Stimulated activated naive CD8-positive, alpha-beta T cell treated with anti-CD3 and anti-CD28 coated beads, Interleukin-15, Interleukin-2, amounts not matched to agents 100 ng/mL and 50 ng/mL, for 24 hours (primary cell): Measurements from ENCODE around the gene PTPRK.

Experiments
- H3K27ac Mint-ChIP-seq: one replicate; pipeline ENCODE4 v1.8.0; 2021; ENCODE audit warnings: mild to moderate bottlenecking, mixed read lengths
- H3K27me3 Mint-ChIP-seq: one replicate; pipeline ENCODE4 v1.8.0; 2021; ENCODE audit warnings: mixed read lengths
- H3K36me3 Mint-ChIP-seq: one replicate; pipeline ENCODE4 v1.8.0; 2021; ENCODE audit warnings: low read depth, mixed read lengths
- H3K4me1 Mint-ChIP-seq: one replicate; pipeline ENCODE4 v1.8.0; 2021; ENCODE audit warnings: low read depth, mixed read lengths
- H3K4me3 Mint-ChIP-seq: one replicate; pipeline ENCODE4 v1.8.0; 2021; ENCODE audit warnings: mild to moderate bottlenecking, mixed read lengths
- H3K9me3 Mint-ChIP-seq: one replicate; pipeline ENCODE4 v1.8.0; 2021; ENCODE audit warnings: mixed read lengths

PTPRK gene

DNA sequence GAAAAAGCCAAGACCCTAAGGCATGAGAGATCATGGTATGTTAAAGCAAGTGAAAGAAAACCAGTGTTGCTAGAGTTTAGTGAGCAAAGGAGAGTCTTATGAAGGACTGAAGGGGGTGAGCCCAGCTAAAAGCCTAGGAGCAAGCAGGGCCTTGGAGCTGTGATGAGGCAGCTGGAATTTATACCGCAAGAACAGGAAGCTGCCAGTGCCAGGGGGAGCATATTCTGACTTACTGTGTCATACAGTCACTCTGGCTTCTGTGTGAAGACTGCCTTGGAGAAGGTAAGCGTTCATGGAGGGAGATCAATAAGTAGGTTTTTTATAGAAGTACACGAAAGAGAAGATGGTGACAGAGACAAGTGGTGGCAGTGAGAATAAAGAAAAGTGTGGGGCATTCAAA, 310.6 kb downstream of the PTPRK start:
- no peak overlapping the region for H3K4me3 Mint-ChIP-seq

DNA sequence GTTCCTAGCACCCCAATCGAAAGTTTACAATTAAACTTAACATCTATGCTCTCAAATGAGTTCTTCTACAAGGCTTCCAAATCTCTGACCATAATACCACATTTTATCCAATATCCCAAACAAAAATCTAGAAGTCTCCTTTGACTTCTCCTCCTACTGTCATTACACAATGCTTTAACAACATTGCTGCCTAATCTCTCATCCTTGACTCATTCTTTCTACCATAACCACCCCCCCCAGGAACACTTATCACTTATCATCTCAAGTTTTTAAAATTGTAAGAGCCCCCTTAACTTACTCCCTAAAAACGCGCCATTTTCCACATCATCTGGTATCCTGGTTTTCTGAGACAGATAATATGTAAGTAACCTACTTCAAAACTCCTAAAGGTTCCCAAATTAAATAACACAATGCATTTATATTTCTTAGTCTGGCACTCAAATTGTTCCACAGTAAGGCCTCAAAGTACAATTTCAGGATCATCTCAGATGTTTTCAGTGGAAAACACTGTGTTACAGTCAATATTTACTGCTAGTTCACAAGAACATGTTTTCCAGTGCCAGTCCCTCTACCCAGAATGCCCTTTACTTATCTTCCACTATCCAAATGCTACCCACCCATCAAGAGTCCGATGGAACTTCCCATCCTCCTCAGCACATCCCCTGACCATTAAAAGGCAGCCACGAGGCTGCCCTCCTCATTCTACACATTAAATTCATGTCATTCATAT, 311.4 kb downstream of the PTPRK start:
- Mint-ChIP-seq H3K4me1 (no peaks in the 10 kb centered on the region), H3K27ac (no peak overlapping the region), H3K27me3 (no peaks in the 10 kb centered on the region), H3K9me3 (no peaks in the 10 kb centered on the region), H3K36me3 (peaks cover 6% of the 10 kb centered on the region), H3K4me3 (no peak overlapping the region)

More for the DNA sequence above, 310.6 kb downstream of the PTPRK start:
- Mint-ChIP-seq H3K27ac (no peak overlapping the region), H3K36me3 (peaks cover 6% of the 10 kb centered on the region), H3K27me3 (no peaks in the 10 kb centered on the region), H3K4me1 (no peaks in the 10 kb centered on the region), H3K9me3 (no peaks in the 10 kb centered on the region)

DNA sequence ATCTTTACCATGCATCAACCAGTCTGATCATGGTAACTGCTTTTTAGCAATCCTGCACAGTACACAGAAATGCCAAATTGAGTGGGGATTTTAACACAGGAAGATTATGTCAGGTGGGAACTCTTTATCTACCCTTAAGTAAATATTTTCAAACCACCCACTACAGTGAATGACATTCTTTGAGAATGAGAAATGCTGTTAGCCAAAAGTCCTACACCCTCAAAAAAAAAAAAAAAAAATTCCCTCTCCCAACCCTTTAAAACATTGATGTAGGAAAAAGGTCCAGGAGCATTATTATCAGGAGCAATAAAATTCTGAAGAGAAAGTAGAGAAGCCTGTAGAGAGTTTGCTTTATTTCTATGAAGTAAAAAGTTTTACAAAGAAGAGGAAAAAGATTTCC, 312.3 kb downstream of the PTPRK start:
- Mint-ChIP-seq H3K9me3 (peaks cover under 1% of the 10 kb centered on the region), H3K4me1 (no peaks in the 10 kb centered on the region), H3K27me3 (no peaks in the 10 kb centered on the region), H3K4me3 (no peak overlapping the region), H3K27ac (no peak overlapping the region), H3K36me3 (peaks cover 6% of the 10 kb centered on the region)

DNA sequence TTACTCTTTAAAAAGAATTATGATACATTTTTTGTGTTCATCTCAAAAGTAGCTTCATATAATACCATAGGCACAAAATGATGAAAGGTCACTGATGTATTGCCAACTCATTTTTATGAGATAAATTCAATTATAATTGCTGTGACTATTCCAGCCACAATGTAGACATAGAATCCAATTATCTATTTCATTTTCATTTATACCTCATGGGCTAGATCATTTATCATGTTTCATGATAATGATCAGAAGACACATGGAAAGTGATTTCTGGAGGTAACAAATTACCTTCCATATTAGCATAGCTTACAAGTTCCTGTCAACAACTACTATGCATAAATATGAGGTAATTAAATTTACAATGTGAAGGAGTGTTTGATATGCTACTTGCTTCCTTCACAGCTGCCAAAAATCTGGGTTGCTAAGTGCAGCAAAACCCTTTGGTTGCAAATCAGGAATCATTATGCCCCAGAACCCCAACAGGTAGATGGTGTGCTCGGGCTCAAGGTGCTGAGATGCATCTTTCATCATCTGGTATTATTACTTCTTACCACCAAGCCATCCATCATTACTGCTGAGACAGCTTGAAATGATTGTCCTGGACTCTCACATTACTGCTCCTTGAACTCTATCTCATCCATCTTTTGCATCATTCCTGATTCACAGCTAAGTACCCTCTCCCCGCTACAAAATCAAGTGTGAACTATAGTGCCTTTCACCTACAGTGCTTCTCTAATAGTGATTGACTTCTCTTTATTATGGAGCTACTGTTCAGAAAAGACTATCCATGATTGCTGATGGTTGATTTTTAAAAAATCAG, 313.6 kb downstream of the PTPRK start:
- Mint-ChIP-seq H3K9me3 (peaks cover 4% of the 10 kb centered on the region), H3K27me3 (no peaks in the 10 kb centered on the region), H3K27ac (no peak overlapping the region), H3K4me3 (no peak overlapping the region), H3K4me1 (no peaks in the 10 kb centered on the region), H3K36me3 (peaks cover 6% of the 10 kb centered on the region)

DNA sequence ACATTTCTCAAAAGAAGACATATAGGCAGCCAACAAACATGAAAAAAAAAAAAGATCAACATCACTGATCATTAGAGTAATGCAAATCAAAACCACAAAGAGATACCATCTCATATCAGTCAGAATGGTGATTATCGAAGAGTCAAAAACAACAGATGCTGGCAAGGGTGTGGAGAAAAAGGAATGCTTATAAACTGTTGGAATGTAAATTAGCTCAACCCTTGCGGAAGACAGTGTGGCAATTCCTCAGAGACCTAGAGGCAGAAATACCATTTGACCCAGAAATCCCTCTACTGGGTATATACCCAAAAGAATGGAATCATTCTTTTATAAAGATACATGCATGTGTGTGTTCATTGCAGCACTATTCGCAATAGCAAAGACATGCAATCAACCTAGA, 315.8 kb downstream of the PTPRK start:
- no peak overlapping the region for H3K4me3 Mint-ChIP-seq
- H3K4me1 Mint-ChIP-seq: no peaks in the 10 kb centered on the region
- peaks cover 4% of the 10 kb centered on the region for H3K9me3 Mint-ChIP-seq
- peaks cover 3% of the 10 kb centered on the region for H3K36me3 Mint-ChIP-seq
- H3K27ac Mint-ChIP-seq: no peak overlapping the region
- H3K27me3 Mint-ChIP-seq: no peaks in the 10 kb centered on the region

DNA sequence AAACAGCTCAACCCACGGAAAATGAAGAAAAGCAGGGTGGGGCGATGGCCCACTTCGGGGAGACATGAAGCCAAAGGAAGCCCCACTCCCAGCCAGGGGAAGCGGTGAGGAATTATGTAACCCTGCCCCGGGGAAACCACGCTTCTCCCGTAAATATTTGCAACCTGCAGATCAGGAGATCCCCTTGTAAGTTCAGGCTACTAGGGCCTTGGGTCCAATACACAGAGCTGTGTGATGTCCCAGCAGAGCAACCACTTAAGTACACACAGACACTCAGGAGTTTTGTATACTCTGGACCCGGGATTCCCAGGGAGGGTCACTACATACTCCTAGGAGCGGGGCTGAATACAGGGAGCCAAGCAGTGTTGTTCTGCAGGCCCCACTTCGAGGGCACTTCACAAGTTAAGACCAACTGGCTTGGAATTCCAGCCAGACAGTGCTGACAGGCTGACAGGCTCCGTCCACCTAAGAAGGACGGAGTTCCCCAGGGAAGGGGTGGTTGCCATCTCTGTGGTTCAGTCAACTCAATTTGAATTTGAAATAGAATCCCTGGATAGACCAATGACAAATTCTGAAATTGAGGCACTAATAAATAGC, 318.1 kb downstream of the PTPRK start:
- H3K4me3 Mint-ChIP-seq: no peak overlapping the region
- no peak overlapping the region for H3K27ac Mint-ChIP-seq
- peaks cover 4% of the 10 kb centered on the region for H3K9me3 Mint-ChIP-seq
- no peaks in the 10 kb centered on the region for H3K4me1 Mint-ChIP-seq
- H3K27me3 Mint-ChIP-seq: no peaks in the 10 kb centered on the region
- no peaks in the 10 kb centered on the region for H3K36me3 Mint-ChIP-seq

DNA sequence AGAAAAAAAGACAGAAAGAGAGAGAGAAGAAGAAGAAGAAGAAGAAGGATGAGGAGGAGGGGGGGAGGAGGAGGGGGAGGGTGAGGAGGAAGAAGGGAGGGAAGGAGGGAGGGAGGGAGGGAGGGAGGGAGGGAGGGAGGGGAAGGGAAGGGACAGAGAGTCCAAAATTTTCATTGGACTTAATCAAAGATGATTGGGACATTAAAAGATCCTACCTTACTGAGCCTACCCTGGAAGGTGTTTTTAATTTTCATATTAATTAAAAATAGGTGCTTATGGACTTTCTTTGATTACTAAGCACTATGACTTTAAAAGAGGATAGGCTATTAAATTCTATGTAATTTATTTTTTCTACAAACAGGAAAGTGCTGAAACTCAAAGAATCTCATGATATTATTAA, 319.6 kb downstream of the PTPRK start:
- no peaks in the 10 kb centered on the region for H3K36me3 Mint-ChIP-seq
- no peak overlapping the region for H3K27ac Mint-ChIP-seq
- H3K27me3 Mint-ChIP-seq: no peaks in the 10 kb centered on the region
- H3K9me3 Mint-ChIP-seq: peaks cover 4% of the 10 kb centered on the region
- no peak overlapping the region for H3K4me3 Mint-ChIP-seq
- H3K4me1 Mint-ChIP-seq: no peaks in the 10 kb centered on the region

DNA sequence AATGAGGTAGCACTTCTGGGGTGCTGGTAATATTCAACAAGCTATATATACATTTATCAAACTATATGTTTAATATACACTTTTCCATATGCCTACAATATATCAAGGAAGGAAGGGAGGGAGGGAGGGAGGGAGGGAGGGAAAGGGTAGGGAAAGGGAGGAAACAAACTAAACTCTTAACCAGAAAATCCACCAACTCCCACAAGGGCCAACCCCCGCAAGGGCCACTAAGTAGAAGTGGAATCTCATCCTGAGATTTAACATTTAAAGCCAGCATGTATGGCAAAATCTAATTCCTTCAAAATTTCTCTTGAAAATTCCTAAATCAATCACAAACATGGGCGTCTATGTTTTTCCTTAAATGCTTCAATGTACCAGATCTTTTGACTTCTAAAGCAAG, 320.9 kb downstream of the PTPRK start:
- no peak overlapping the region for H3K27ac Mint-ChIP-seq
- no peaks in the 10 kb centered on the region for H3K27me3 Mint-ChIP-seq

DNA sequence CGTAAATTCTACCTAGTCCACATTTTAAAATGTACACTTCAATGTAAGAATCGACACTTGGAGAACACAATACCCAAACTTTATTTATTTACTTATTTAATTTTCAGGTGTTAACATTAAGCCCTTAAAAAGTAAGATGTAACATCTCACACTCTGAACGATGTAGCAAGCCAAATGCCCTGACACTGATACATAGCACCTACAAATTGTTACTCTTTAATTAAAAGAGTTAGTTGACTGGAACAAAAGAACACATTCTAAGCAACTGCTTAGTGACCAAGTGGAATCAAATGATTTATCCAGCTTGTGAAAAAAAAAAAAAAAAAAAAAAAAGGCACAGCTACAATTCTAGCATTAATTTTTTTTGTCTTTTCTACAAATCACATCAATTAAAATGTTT, 327.4 kb downstream of the PTPRK start:
- Mint-ChIP-seq H3K4me1 (no peaks in the 10 kb centered on the region), H3K9me3 (no peaks in the 10 kb centered on the region), H3K27me3 (no peaks in the 10 kb centered on the region), H3K36me3 (no peaks in the 10 kb centered on the region), H3K27ac (no peak overlapping the region), H3K4me3 (no peak overlapping the region)

More for the DNA sequence above, 320.9 kb downstream of the PTPRK start:
- Mint-ChIP-seq H3K4me1 (no peaks in the 10 kb centered on the region), H3K9me3 (peaks cover 4% of the 10 kb centered on the region), H3K4me3 (no peak overlapping the region), H3K36me3 (no peaks in the 10 kb centered on the region)

DNA sequence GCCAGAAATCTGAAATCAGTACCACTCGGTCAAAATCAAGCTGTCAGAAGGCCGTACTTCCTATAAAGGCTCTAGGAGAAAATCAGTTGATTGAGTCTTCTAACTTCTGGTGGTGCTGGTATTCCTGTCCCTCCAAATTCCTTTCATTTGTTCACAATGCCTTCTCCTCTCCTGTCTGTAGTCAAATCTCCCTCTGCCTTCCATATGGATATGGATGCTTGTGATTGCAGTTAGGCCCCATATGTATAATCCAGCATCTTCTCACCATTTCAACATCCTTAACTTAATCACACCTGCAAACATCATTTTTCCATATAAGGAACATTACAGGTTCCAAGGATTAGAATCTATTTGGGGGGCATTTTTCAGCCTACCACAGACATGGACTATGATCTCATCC, 331.7 kb downstream of the PTPRK start:
- no peaks in the 10 kb centered on the region for H3K27me3 Mint-ChIP-seq
- H3K4me3 Mint-ChIP-seq: no peak overlapping the region
- no peaks in the 10 kb centered on the region for H3K4me1 Mint-ChIP-seq
- no peaks in the 10 kb centered on the region for H3K9me3 Mint-ChIP-seq
- no peak overlapping the region for H3K27ac Mint-ChIP-seq
- no peaks in the 10 kb centered on the region for H3K36me3 Mint-ChIP-seq

DNA sequence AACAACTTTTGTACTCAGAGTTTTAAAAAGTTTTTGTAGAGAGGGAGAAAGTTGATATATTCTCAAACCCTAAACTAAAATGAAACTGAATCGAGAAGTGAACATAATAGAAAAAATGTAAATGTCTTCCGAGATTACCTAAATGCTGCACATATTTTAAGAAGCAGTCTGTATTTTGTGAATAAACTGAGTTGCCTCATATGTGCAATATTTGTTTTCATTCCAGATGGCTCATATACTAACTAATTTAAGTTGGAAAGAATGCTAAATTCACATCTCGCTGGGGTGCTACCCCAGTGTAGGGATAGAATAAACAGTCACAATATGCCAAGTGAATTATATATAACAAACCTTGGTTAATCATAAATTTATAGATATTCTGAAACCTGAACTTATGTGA, 333.7 kb downstream of the PTPRK start:
- no peak overlapping the region for H3K27ac Mint-ChIP-seq
- H3K4me1 Mint-ChIP-seq: no peaks in the 10 kb centered on the region
- no peaks in the 10 kb centered on the region for H3K27me3 Mint-ChIP-seq
- H3K36me3 Mint-ChIP-seq: no peaks in the 10 kb centered on the region
- H3K4me3 Mint-ChIP-seq: no peak overlapping the region
- H3K9me3 Mint-ChIP-seq: no peaks in the 10 kb centered on the region

DNA sequence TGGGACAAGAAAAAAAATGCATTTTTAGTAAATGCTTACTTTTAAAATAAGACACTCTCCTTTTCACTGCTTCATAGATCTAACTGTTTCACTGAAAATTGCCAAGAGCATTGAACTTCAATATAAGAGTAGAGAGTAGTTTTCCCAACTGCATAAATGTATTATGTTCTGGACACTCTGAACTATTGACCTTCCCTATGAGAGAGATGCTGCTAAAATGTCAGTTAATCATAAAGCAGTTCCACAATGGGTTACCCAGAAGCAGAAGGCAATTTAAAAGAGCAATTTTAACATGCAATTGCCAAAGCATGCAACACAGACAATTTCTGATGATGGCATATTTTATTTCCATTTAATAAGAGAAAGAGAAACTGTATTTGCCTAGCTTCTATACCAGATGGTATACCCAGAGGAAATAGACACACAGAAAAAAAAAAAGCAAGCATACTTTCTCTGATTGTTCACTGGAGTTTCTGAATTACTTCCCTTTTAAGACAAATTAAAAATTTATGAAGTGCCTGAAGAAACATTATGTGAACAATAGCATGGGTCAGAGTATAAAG, 340.4 kb downstream of the PTPRK start:
- H3K27me3 Mint-ChIP-seq: no peaks in the 10 kb centered on the region

DNA sequence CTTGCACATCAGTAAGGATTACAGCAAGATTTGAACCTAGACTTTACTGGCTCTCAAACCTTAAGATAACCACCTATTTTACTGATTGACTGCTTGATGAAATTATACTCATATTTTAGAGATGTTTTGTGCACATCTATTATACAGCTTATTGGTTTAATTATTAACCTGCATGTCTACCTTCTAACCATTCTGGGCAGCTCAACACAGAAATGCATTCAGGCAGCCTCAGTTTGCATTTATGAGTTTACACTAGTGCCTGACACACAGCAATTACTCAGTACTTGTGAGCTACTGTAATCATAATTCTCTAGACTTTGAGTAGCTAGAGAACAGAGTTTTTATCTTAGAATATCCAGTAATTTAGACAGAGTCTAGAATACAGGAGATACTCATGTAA, 345.7 kb downstream of the PTPRK start:
- H3K27me3 Mint-ChIP-seq: no peaks in the 10 kb centered on the region
- no peaks in the 10 kb centered on the region for H3K9me3 Mint-ChIP-seq
- H3K4me1 Mint-ChIP-seq: no peaks in the 10 kb centered on the region
- H3K36me3 Mint-ChIP-seq: no peaks in the 10 kb centered on the region
- H3K27ac Mint-ChIP-seq: no peak overlapping the region
- H3K4me3 Mint-ChIP-seq: no peak overlapping the region

More for the DNA sequence above, 340.4 kb downstream of the PTPRK start:
- H3K4me3 Mint-ChIP-seq: no peak overlapping the region
- peaks cover 4% of the 10 kb centered on the region for H3K4me1 Mint-ChIP-seq
- H3K9me3 Mint-ChIP-seq: no peaks in the 10 kb centered on the region
- no peak overlapping the region for H3K27ac Mint-ChIP-seq
- no peaks in the 10 kb centered on the region for H3K36me3 Mint-ChIP-seq

DNA sequence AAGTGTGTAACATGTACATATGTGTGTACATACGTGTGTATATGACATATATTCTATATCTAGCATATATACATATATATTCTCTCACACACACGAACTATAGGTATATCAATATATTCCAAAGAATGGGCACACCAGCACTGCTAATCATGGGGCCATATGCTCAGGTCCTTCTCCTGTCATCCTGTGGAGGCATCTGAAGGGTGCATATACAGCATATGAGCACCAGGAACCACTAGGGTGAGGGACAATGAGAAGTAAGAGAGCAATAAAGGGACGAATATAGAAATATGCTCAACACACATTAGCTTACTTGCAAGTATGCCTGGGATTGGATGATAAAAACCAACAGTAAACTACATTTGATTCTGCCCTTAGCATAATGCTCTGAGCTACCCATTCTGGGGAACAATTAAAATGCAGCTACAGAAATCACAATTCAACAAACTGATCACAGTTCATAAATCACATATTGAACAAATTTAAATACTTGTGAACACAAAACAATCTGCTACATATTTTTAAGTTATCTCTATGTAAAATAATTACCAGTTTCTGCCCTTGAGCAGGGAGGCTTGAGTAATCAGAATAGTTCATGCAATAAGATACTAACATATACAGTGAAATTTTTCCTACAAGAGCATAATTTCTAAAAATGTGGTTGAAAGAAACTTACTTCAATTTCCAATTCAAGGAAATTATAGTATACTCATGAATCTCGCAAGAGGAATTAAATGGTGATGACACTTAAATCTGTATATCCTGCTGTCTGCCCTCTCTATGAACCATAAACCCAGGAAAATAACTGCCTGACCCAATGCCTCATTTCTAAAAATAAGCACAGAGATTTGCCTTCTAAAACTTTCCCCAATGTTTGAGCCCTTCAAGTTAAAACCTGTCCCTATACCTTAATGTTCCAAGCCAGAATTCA, 347.4 kb downstream of the PTPRK start:
- H3K36me3 Mint-ChIP-seq: no peaks in the 10 kb centered on the region
- H3K9me3 Mint-ChIP-seq: no peaks in the 10 kb centered on the region
- H3K27me3 Mint-ChIP-seq: no peaks in the 10 kb centered on the region
- H3K4me1 Mint-ChIP-seq: no peaks in the 10 kb centered on the region
- H3K27ac Mint-ChIP-seq: no peak overlapping the region
- no peak overlapping the region for H3K4me3 Mint-ChIP-seq
